Transverse colon (tissue), 4 donors: ENCODE measurements around the gene PDE8A. TPM values are rescaled to one million over a fixed set of nuclear protein-coding genes. Genes with fewer than 3 reads are reported as not detected.

Source experiments
- DNase-seq: peaks from one replicate; pipeline ENCODE4 v3.0.0-alpha.2; 2019
- H3K27ac ChIP-seq, 4 donors: fragments of 200-600 bp; sonication (generic); 2 replicates each; pipeline ENCODE4 v1.5.1; 2016 to 2018; ENCODE audit warnings: inconsistent platforms in 4 of 4
- H3K27me3 ChIP-seq: fragments of 200-600 bp; sonication (generic); 2 replicates; pipeline ENCODE4 v1.5.1; 2017; ENCODE audit warnings: inconsistent platforms
- H3K36me3 ChIP-seq, 4 donors: fragments of 200-600 bp; sonication (generic); 2 replicates each; pipeline ENCODE4 v1.5.1; 2017 to 2019; ENCODE audit warnings: inconsistent platforms in 4 of 4
- H3K4me1 ChIP-seq, 4 donors: fragments of 200-600 bp; sonication (generic); 2 replicates each; pipeline ENCODE4 v1.5.1; 2017 to 2020; ENCODE audit warnings: inconsistent platforms in 4 of 4
- H3K4me3 ChIP-seq, 4 donors: fragments of 200-600 bp; sonication (generic); 1 replicate in 1 of 4; 2 replicates in 3 of 4; pipeline versions ENCODE4 v1.5.1 to v1.6.1; 2017 to 2019; ENCODE audit warnings: inconsistent platforms in 4 of 4
- H3K9me3 ChIP-seq, 2 donors: fragments of 200-600 bp; sonication (generic); 2 replicates each; pipeline ENCODE4 v1.5.1; 2017 to 2019; ENCODE audit warnings: inconsistent platforms in 2 of 2
- EP300 ChIP-seq: sonication (generic); formaldehyde crosslinking; IDR thresholded peaks from one replicate; pipeline ENCODE4 v1.6.1; 2017; ENCODE audit warnings: antibody characterized with exemption, low read depth
- POLR2A ChIP-seq: fragments of 450-650 bp; IDR thresholded peaks from one replicate; pipeline ENCODE4 v1.6.1; 2016; ENCODE audit warnings: antibody characterized with exemption, mild to moderate bottlenecking, moderate library complexity
- POLR2AphosphoS5 ChIP-seq, 3 donors: sonication (generic); formaldehyde crosslinking; IDR thresholded peaks; one replicate each; pipeline ENCODE4 v1.6.1; 2016; ENCODE audit warnings: antibody characterized with exemption in 3 of 3
- WGBS, 2 donors: methylation state at CpG; one replicate each; pipeline ENCODE4 v1.1.5; 2018; ENCODE audit warnings: low coverage in 1 of 2; 5-methylcytosine and 5-hydroxymethylcytosine counted together
- in situ Hi-C, 4 donors: fragments of 200-750 bp; cut with MboI; loops; one replicate each; pipeline versions ENCODE4 v1.15.0 to v1.15.1; 2017; ENCODE audit warnings: low sequenced_read_pairs in 3 of 4, low pct_ligation_motif_present in 1 of 4, low pct_unique_long_range_greater_than_20kb in 1 of 4
- intact Hi-C: fragments of 100-400 bp; cut with DNase I; formaldehyde crosslinking; loops from one replicate; pipeline ENCODE4 v1.15.1; 2023; ENCODE audit warnings: low total_unique reads
- total RNA-seq, 4 donors: library from RNA; depleted of rRNA; stranded (reverse); fragments of >200 nt; gene quantifications; one replicate each; pipeline ENCODE4 v1.1.0, GENCODE V29; 2016
- TF ChIP-seq, protein P1 (sequence below), 5 experiments: fragments of 200-600 bp in 3 of 5; fragments of 450-650 bp in 2 of 5; sonication (generic) in 3 of 5; IDR thresholded peaks; 1 replicate in 2 of 5; 2 replicates in 3 of 5; pipeline ENCODE4 v1.5.1; 2016 to 2017; ENCODE audit warnings: antibody characterized with exemption in 5 of 5, inconsistent platforms in 3 of 5, mild to moderate bottlenecking in 2 of 5, moderate library complexity in 1 of 5

The PDE8A gene
- total RNA-seq, 4 donors from 2014 or later = 115 to 188 (median 165) TPM

- Histone ChIP-seq H3K36me3 (no peaks in the 10 kb centered on the region), H3K4me1 (peaks cover 24 to 58% (median 37%) of the 10 kb centered on the region in 4 donors), H3K4me3 (no peak overlapping the region), H3K9me3 (no peaks in the 10 kb centered on the region), H3K27me3 (no peaks in the 10 kb centered on the region), H3K27ac (peak overlapping the region in 1 of 4 donors; percentile 10)
- WGBS, 2 donors = 87% methylated on average over 4 of the region's 4 CpGs; no CpG with 5 or more reads in 1 of the 2 donors
- no peak for DNase-seq
- intact Hi-C loops = no loop called here
- TF ChIP-seq POLR2A = no peak
- TF ChIP-seq EP300 = no peak
- no peak for TF ChIP-seq POLR2AphosphoS5 (IDR thresholded peaks at IDR 0.05)
- TF ChIP-seq, protein P1, sequence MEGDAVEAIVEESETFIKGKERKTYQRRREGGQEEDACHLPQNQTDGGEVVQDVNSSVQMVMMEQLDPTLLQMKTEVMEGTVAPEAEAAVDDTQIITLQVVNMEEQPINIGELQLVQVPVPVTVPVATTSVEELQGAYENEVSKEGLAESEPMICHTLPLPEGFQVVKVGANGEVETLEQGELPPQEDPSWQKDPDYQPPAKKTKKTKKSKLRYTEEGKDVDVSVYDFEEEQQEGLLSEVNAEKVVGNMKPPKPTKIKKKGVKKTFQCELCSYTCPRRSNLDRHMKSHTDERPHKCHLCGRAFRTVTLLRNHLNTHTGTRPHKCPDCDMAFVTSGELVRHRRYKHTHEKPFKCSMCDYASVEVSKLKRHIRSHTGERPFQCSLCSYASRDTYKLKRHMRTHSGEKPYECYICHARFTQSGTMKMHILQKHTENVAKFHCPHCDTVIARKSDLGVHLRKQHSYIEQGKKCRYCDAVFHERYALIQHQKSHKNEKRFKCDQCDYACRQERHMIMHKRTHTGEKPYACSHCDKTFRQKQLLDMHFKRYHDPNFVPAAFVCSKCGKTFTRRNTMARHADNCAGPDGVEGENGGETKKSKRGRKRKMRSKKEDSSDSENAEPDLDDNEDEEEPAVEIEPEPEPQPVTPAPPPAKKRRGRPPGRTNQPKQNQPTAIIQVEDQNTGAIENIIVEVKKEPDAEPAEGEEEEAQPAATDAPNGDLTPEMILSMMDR (IDR thresholded peaks at IDR 0.05) = no peak
- in situ Hi-C loops = no loop called here
Measured at GRCh38 chr15:85013785-85014184, 32.1 kb downstream of the PDE8A start.

- H3K4me3 ChIP-seq = no peak overlapping the region
- 49 to 80% methylated on average over 3 to 6 of the region's 6 CpGs for WGBS, 2 donors
- in situ Hi-C loops (no loop called here), intact Hi-C loops (no loop called here)
- H3K27ac ChIP-seq = no peak overlapping the region
- no peaks in the 10 kb centered on the region for H3K9me3 ChIP-seq
- H3K27me3 ChIP-seq = no peaks in the 10 kb centered on the region
- DNase-seq = no peak
- H3K36me3 ChIP-seq = no peaks in the 10 kb centered on the region
- peaks cover 15 to 47% (median 26%) of the 10 kb centered on the region in 4 donors for H3K4me1 ChIP-seq
- TF ChIP-seq POLR2AphosphoS5 (IDR thresholded peaks at IDR 0.05) = no peak
- TF ChIP-seq, protein P1 (IDR thresholded peaks at IDR 0.05) = no peak
- TF ChIP-seq POLR2A = no peak
- no peak for TF ChIP-seq EP300
Measured at GRCh38 chr15:85014932-85015331, 33.3 kb downstream of the PDE8A start.

DNA sequence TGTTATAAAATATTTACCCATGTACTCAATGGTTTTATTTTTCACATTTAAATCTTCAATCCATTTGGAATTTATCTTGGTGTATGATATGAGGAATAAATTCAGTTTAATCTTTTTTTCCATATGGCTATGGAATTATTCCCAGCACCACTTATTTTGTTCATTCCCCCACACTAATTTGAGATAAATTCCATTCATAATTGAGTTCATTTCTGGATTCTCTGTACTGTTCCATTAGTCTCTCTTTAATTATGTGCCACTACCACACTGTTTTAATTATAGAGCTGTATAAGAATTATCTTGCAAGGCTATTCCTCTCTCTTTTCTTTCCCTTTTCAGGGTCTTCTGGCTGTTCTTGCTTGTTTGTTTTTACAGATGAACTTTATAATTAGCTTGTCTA lies 34.6 kb downstream of the PDE8A start:
- intact Hi-C loops = no loop called here
- H3K36me3 ChIP-seq = no peaks in the 10 kb centered on the region
- no peak overlapping the region for H3K4me3 ChIP-seq
- no peaks in the 10 kb centered on the region for H3K9me3 ChIP-seq
- peaks cover 4 to 45% (median 12%) of the 10 kb centered on the region in 4 donors for H3K4me1 ChIP-seq
- no peaks in the 10 kb centered on the region for H3K27me3 ChIP-seq
- no peak overlapping the region for H3K27ac ChIP-seq
- TF ChIP-seq POLR2AphosphoS5 (IDR thresholded peaks at IDR 0.05) = no peak
- TF ChIP-seq, protein P1 (IDR thresholded peaks at IDR 0.05) = no peak
- TF ChIP-seq EP300 = no peak
- TF ChIP-seq POLR2A = no peak
- in situ Hi-C loops = no loop called here
- no peak for DNase-seq

DNA sequence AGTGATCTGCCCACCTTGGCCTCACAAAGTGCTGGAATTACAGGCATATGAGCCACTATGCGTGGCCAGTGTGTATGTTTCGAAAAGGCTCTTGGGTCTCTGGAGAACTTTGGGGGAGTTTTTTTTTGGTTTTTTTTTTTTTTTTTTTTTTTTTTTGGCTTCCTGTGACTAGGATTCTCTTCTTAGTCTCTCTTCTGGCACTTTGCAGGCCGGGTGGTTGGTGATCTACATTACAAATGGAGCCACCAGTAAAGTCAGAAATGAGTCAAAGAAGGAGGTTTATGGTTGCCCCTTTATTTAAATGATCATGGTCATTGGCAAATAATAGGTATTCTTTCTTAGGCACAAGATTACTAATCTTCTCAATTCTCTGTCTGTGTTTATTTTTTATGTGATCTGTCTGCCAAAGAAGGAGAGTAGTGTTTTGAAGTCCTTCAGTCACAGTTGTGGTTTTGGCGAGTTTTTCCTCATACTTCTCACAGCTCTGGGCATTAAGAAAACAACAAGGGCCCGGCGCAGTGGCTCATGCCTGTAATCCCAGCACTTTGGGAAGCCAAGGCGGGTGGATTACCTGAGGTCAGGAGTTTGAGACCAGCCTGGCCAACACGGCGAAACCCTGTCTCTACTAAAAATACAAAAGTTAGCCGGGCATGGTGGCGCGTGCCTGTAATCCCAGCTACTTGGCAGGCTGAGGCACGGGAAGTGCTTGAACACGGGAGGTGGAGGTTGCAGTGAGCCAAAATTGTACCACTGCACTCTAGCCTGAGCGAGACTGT lies 38.3 kb downstream of the PDE8A start:
- Histone ChIP-seq H3K27me3 (no peaks in the 10 kb centered on the region), H3K27ac (no peak overlapping the region), H3K9me3 (no peaks in the 10 kb centered on the region), H3K36me3 (no peaks in the 10 kb centered on the region), H3K4me1 (peaks cover 8 to 60% (median 34%) of the 10 kb centered on the region in 4 donors), H3K4me3 (no peak overlapping the region)
- DNase-seq = no peak
- 75 to 88% methylated on average over 4 to 15 of the region's 15 CpGs for WGBS, 2 donors
- intact Hi-C loops (no loop called here), in situ Hi-C loops (no loop called here)
- no peak for TF ChIP-seq EP300
- TF ChIP-seq, protein P1 (IDR thresholded peaks at IDR 0.05) = no peak
- TF ChIP-seq POLR2AphosphoS5 (IDR thresholded peaks at IDR 0.05) = no peak
- no peak for TF ChIP-seq POLR2A
